Upper lobe of right lung (tissue), 1 donor: ENCODE measurements around the gene PALM2AKAP2. TPM values are rescaled to one million over a fixed set of nuclear protein-coding genes. Genes with fewer than 3 reads are reported as not detected.

ENCODE experiments used
- ATAC-seq: fragments of 200-7000 bp; cut with Tn5 transposase; one replicate; pipeline ENCODE4 v1.9.1; 2020; ENCODE audit warnings: mild to moderate bottlenecking, moderate library complexity
- DNase-seq: peaks from one replicate; pipeline ENCODE4 v3.0.0-alpha.2; 2020
- H3K27ac ChIP-seq: fragments of 200-600 bp; one replicate; pipeline ENCODE4 v1.8.0; 2022
- H3K27me3 ChIP-seq: fragments of 200-600 bp; one replicate; pipeline ENCODE4 v1.8.0; 2022; ENCODE audit warnings: mild to moderate bottlenecking
- H3K36me3 ChIP-seq: fragments of 200-600 bp; one replicate; pipeline ENCODE4 v1.8.0; 2022
- H3K4me1 ChIP-seq: fragments of 200-600 bp; one replicate; pipeline ENCODE4 v1.8.0; 2022
- H3K4me3 ChIP-seq: fragments of 200-600 bp; one replicate; pipeline ENCODE4 v1.8.0; 2022; ENCODE audit warnings: mild to moderate bottlenecking
- H3K9me3 ChIP-seq: fragments of 200-600 bp; one replicate; pipeline ENCODE4 v1.8.0; 2022
- intact Hi-C: fragments of 100-400 bp; cut with DNase I; formaldehyde crosslinking; loops from one replicate; pipeline ENCODE4 v1.11.0; 2022
- total RNA-seq: library from RNA; stranded (reverse); fragmentation: NEBNext Ultra II Directional; extraction: Animal tissue kit (Norgen Biotek cat#: 25700); gene quantifications from one replicate; pipeline ENCODE4 v1.2.1, GENCODE V29; 2021
- TF ChIP-seq, protein P1 (sequence below): fragments of 200-600 bp; IDR thresholded peaks from one replicate; pipeline ENCODE4 v1.8.0; 2022; ENCODE audit warnings: antibody characterized with exemption
- donor health status: DM: no; HTN: yes; CAD: no; lungs with severe emphysema.

The PALM2AKAP2 gene
- total RNA-seq, 1 donor from 2014 or later = 52.4 TPM

DNA sequence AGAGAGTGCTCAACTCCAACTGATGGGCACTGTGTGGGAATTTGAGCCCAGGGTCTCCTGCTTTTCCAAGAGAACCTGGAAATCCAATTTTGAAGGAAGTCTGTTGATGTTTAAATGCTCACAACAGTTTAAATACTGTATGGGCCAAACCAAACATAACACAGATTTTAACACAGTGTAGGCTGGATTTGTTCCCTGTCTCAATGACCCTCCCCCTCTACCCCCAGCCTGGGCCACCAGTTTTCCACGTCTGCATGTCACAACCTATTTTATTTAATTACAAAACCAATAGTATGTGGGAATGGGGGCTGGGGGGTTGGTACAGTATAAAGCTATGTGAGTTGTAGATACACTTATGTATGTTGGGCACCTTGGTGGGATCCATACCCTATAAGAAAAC, 11.7 kb downstream of the PALM2AKAP2 start:
- Histone ChIP-seq H3K4me3 (no peak overlapping the region), H3K4me1 (peaks cover 10% of the 10 kb centered on the region), H3K9me3 (no peaks in the 10 kb centered on the region), H3K36me3 (no peaks in the 10 kb centered on the region), H3K27ac (no peak overlapping the region), H3K27me3 (no peaks in the 10 kb centered on the region)
- DNase-seq (no peak), ATAC-seq (no peak)
- intact Hi-C loops = no loop called here
- TF ChIP-seq, protein P1, sequence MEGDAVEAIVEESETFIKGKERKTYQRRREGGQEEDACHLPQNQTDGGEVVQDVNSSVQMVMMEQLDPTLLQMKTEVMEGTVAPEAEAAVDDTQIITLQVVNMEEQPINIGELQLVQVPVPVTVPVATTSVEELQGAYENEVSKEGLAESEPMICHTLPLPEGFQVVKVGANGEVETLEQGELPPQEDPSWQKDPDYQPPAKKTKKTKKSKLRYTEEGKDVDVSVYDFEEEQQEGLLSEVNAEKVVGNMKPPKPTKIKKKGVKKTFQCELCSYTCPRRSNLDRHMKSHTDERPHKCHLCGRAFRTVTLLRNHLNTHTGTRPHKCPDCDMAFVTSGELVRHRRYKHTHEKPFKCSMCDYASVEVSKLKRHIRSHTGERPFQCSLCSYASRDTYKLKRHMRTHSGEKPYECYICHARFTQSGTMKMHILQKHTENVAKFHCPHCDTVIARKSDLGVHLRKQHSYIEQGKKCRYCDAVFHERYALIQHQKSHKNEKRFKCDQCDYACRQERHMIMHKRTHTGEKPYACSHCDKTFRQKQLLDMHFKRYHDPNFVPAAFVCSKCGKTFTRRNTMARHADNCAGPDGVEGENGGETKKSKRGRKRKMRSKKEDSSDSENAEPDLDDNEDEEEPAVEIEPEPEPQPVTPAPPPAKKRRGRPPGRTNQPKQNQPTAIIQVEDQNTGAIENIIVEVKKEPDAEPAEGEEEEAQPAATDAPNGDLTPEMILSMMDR = no peak

DNA sequence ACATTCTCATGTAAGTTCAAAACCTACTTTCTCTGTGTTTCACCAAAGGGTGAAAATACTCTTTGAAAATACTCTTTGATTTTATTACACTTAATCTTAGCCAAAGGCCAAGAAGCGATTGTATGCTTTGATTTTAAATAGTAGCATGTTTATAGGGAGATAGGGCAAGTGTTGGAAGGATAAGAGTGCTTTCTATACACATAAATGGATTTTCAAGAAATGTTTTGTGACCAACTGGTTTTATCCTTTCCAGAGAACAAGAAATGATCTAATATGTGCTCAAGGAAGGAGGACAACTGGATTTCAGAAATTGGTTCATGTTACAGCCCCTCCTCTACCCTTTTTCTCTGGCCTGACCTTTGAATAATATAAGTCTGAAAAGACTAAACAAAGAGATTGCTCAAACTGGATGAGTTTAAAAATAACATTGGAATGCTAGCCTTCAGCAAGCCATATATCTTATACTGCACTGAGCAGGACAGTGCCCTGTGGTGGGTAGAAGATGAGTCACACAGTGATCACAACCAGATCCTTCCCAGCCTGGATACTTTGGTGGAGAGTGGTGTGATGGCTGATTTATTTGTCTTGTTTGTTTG, 13.1 kb downstream of the PALM2AKAP2 start:
- no peaks in the 10 kb centered on the region for H3K9me3 ChIP-seq
- DNase-seq (no peak), ATAC-seq (peak; percentile 42)
- intact Hi-C loops = no loop called here
- TF ChIP-seq, protein P1 = no peak
- H3K4me3 ChIP-seq = no peak overlapping the region
- H3K4me1 ChIP-seq = peaks cover 10% of the 10 kb centered on the region
- no peak overlapping the region for H3K27ac ChIP-seq
- no peaks in the 10 kb centered on the region for H3K27me3 ChIP-seq
- H3K36me3 ChIP-seq = no peaks in the 10 kb centered on the region

DNA sequence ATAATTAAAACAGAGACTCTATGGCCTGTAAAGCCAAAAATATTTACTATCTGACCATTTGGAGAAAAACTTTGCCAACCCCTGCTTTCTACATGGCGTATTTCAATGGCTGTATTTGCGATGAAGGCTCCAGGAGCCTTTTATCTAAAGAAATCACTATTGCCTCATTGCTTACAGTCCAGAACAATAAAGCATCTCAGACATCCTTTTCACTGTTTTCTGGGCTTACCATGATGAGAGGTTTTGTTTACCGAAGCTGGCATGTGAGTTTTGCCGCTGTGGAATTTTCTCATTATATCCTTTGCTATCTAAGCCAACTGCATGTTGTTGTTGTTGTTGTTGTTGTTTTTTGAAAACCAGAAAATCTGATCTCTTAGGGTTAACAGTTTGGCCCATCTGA, 13.9 kb downstream of the PALM2AKAP2 start:
- H3K4me1 ChIP-seq = peaks cover 10% of the 10 kb centered on the region
- no peaks in the 10 kb centered on the region for H3K9me3 ChIP-seq
- DNase-seq = no peak
- TF ChIP-seq, protein P1 = no peak
- H3K4me3 ChIP-seq = no peak overlapping the region
- no peaks in the 10 kb centered on the region for H3K36me3 ChIP-seq
- ATAC-seq = no peak
- peak overlapping the region; percentile 38 for H3K27ac ChIP-seq
- H3K27me3 ChIP-seq = no peaks in the 10 kb centered on the region
- intact Hi-C loops = no loop called here

DNA sequence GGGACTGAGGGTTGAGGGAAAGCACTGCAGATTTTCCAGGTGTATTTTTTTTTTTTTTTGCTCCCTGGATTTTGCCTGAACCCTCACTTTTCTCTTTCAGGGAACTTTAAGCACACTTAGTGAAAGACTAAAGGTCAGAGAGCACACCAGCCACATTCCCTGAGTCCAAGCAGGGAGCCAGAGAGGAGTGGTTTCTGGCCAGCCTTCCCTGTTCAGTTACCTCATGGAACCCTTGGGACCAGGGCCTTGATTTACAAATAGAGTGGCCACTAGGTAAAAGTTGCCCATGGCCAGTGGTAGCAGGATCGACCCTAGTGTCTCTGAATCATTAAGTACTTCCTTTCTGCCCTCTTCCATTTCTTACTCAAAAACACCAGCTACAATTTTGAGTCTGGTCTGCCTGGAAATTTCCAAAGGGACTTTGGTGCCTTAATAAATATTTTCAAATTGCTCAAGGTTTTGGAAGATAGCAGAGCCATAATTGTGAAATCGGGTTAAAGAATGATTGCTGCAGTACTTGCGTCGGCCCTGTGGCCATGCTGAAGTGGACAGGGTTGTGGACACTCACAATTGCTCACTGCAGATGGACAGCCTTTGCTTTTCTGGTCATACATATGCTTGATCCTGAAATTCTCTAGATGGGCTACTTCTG, 14.5 kb downstream of the PALM2AKAP2 start:
- Histone ChIP-seq H3K27me3 (no peaks in the 10 kb centered on the region), H3K4me1 (peaks cover 10% of the 10 kb centered on the region), H3K27ac (peak overlapping the region; percentile 38), H3K9me3 (no peaks in the 10 kb centered on the region), H3K36me3 (no peaks in the 10 kb centered on the region), H3K4me3 (no peak overlapping the region)
- intact Hi-C loops = no loop called here
- DNase-seq (no peak), ATAC-seq (peak; percentile 36)
- TF ChIP-seq, protein P1 = no peak

DNA sequence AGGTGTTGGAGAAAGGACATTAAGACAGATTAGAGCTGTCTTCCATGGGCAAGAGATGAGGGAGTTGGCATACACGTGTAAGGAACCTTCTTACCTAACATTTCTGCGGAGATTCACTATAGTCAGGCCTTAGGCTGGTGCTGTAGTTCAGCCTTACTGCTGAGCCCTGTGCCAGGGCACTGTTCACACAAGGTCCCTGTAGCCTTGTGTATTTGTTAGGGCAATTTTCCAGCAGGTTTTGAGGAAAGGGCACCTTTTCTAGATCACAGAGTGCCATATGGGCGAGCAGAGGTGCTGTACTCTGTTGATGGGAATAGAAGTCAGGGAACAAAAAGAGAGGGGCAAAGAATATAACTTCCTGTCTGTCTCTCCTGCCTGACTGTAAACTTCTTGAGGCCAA, 15.6 kb downstream of the PALM2AKAP2 start:
- no peak for ATAC-seq
- Histone ChIP-seq H3K27me3 (no peaks in the 10 kb centered on the region), H3K27ac (no peak overlapping the region), H3K4me3 (no peak overlapping the region), H3K9me3 (no peaks in the 10 kb centered on the region), H3K4me1 (peaks cover 10% of the 10 kb centered on the region), H3K36me3 (no peaks in the 10 kb centered on the region)
- TF ChIP-seq, protein P1 = no peak
- intact Hi-C loops = no loop called here
- DNase-seq = no peak
